HG02870 (cell line): Measurements from ENCODE around the gene FGF1.

ENCODE experiments used
- ATAC-seq: cut with Tn5 transposase; IDR thresholded peaks from one replicate; pipeline ENCODE4 v1.9.1; 2021; ENCODE audit warnings: mild to moderate bottlenecking, moderate library complexity; ENCODE audit not compliant: unreplicated experiment

The FGF1 gene

DNA sequence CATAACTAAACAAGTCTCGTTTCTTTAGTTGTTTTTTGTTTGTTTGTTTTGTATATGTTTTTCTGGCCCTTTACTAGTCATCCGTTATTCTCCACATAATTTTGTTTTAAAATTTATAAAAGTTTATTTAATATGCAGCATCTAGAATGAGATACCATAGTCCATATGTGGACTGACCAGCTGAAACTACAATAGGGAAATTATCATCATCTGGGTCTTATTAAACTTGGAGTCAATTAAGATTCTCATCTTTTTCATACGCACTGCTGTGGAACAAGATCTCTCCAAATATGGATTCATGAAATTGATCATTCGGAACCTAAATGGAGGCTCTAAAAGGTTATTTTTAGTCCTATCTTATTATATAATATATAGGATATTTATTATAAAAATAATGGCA lies 99.3 kb downstream of the FGF1 start:
- ATAC-seq = no peak

DNA sequence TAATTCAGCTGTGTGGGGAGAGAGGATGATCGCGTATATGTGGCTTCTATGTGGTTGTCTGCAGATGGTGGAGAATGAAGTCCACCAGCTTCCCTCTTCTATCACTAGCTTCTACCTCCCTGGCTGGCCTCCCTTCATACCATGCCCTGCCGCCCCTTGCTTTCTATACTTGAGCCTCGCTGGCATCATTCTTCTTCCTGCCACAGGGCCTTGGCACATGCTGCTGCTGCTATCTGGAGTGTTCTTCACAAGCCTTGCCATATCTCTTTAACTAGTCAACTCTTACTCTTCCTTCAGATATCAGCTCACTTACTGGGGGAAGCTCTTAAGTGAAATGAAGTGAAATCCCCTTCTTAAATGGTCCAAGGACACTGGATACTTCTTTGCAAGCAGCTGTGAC lies 100.4 kb downstream of the FGF1 start:
- ATAC-seq = no peak

DNA sequence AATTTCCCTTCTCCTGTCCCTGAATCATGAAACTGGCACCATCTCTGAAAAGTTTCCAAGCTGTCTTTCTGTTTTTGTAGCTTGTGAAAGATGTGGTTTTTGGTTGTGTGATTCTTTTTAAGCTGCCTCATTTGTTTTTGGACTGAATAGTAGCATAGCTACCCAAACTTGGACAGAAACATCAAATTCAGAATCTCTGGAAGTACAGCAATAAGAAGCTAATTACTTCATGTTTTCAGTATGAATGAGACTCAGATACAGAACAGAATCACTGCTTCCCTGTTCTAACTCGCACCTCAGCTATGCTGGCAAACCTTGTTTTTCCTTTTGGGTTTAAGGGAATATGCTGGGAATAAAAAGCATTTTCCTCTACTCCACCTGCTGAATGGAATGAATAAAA lies 101.0 kb downstream of the FGF1 start:
- no peak for ATAC-seq

GRCh38 chr5:142578161-142578830 lies 107.6 kb downstream of the FGF1 start:
- ATAC-seq = no peak

GRCh38 chr5:142576804-142577203 lies 109.1 kb downstream of the FGF1 start:
- no peak for ATAC-seq

- no peak for ATAC-seq
Observed at GRCh38 chr5:142576303-142576702, 109.6 kb downstream of the FGF1 start.

GRCh38 chr5:142572006-142572405 lies 113.9 kb downstream of the FGF1 start:
- no peak for ATAC-seq

- no peak for ATAC-seq
Observed at GRCh38 chr5:142571371-142571770, 114.5 kb downstream of the FGF1 start.

GRCh38 chr5:142569905-142570304 lies 116.0 kb downstream of the FGF1 start:
- ATAC-seq = no peak

DNA sequence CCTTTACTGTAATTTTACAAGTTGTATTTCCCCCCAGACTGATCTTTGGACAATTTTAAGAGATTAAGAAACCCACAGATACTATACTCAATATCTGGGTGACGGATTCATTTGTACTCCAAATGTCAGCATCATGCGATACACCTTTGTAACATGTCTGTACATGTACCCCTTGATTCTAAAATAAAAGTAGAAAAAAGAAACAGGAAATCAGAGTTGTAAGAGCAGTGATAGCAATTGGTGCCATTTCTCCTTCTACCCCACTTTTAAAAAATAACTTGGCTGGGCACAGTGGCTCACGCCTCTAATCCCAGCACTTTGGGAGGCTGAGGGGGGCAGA lies 116.9 kb downstream of the FGF1 start:
- ATAC-seq = no peak

DNA sequence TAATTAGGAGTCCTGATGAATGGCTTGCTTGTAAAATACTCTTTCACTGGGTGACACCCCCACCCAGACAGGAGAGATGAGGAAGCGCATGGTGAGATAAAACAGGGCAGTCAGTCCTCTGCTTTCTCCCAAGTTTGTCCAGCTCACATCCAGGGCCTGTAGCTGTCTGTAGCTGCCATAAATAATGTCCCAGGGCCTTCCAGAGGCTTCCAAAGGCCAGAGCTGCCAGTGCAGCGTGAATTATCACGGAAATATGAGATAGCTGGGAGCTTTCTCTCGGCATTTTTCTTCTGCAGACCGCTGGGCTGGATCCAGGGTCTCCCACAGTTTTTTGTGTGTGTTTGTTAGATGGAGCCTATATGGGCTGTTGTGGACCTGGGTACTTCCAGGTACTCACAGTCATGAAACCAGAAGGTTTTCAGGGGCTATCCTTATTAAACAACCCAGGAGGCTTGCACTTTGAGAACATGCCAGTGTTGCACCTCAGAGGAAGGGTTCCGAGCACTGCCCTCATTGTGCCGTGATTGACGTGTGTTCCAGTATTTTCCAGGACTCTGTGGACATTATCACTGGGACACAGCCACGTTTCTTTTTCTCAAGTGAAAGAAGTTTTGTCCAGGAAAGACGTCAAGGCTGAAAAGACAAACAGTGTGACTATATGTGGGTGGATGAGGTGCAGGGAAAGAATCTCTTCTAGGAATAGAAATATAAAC lies 117.5 kb downstream of the FGF1 start:
- no peak for ATAC-seq

GRCh38 chr5:142561486-142562097 lies 124.3 kb downstream of the FGF1 start:
- ATAC-seq = no peak

GRCh38 chr5:142561029-142561428 lies 124.9 kb downstream of the FGF1 start:
- no peak for ATAC-seq

GRCh38 chr5:142552107-142552506 lies 133.8 kb downstream of the FGF1 start:
- ATAC-seq = no peak

DNA sequence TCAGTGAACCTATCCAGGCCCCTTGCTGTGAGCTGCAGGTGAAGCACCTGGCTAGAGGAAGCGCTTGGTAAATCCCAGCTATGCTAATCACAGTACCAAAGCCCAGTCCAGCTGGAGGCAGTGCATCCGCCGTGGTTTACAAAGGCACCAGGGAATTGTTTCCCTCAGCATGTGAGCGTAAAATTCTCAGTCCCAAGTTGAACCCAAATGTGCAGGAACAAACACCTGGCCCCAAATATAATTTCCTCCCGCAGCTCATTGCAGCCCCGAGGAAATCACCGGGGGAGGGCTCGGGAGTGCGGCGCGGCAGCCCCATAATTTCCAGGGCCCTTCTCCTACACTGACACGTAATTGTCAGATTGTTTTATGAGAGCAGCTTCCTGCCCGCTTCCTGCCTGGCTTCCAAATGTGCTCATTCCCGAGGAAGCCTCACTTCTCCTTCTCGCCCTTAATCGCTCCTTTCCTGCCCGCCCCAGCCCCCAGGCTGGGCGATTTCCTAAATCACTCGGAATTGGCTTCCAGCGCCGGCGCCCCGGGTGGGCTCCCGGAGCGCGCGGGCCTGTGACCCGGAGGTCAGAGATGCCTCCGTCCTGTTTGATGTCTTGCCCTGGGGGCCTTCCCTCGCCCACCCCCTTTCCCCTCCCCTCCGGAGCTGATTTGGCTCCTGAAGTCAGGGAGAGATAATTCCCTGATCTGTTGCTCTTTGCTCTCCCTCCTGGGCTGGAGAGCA lies 134.4 kb downstream of the FGF1 start:
- no peak for ATAC-seq

DNA sequence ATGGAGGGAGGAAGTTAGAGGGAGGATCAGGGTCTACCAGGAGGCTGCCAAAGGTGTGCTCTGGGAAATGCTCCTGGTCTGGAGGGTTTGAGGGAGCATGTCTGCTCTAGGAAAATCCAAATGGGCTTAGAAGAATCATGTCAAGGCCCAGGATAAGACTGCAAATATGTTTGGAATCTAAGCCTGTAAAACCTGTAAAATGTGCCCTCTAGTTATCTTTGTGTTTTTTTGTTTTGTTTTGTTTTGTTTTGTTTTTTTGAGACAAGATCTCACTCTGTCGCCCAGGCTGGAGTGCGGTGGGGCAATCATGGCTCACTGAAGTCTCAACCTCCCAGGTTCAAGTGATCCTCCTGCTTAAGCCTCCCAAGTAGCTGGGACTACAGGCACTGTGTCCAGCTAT lies 135.4 kb downstream of the FGF1 start:
- no peak for ATAC-seq

DNA sequence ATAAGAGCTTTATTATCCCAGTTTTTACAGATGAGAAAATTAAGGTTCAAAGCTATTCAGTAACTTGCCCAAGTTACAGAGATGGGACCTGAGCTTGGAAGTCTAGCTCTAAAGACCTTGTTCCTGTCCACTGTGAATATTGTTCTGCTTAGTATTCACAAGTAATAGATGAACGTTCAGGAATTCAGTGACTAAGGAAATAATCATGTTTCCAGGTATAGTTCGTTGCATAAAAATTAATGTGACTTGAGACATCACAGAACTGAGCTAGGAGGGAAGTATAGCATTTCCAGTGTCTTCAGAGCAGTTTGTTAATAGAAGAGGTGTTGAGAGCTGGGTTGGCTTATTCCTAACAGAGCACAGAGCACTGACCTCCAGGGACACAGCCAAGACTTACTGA lies 136.1 kb downstream of the FGF1 start:
- ATAC-seq = no peak

GRCh38 chr5:142548739-142549275 lies 137.1 kb downstream of the FGF1 start:
- no peak for ATAC-seq

DNA sequence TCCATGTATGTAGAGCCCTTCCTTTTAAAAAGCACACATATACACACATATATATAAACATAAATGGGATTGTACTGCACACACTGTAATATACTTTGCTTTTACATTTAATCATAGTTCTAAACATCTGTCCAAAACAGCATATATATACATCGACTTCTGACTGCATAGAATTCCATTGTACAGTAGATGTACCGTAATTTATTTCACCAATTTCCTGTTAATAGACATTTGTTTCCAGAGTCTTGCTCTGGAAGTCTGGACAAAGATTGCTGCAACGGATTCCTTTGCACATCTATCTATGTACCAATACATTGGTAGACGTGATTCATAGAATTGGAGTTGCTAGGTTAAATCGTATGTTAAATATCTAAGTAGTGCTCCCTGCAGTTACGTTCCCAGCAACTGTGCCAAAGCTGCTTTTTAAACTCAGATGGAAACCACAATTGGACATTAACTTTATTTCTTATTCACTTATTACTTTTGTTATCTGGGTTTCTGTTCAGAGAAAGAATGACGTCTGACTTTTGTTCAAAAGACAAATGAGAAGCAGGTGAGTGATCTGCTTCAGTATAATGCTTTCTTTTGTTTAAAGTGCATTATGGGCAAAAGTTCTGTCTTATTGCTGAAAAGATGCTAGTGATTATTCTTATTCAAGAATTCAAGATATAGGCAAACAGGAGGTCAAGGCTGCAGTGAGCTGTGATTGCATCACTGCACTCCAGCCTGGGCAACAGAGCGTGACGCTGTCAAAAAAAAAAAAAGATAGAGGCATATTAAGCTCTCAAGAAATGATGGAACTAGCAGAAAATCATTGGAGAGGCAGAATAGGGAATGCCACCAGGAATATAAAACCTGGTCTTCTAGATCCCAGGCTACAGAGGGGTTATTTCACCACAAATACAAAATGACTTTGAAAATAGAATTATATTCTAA lies 138.2 kb downstream of the FGF1 start:
- ATAC-seq = no peak

GRCh38 chr5:142545650-142546322 lies 140.1 kb downstream of the FGF1 start:
- no peak for ATAC-seq
